Colonic mucosa (tissue), 4 donors: ENCODE measurements around the gene TCN1. TPM values are rescaled to one million over a fixed set of nuclear protein-coding genes. Genes with fewer than 3 reads are reported as not detected.
"Not testable (repeated sequence)": the region's sequence is repeated elsewhere in the genome, so short reads cannot be mapped to it uniquely, and the experiment has no call there.

Source experiments
- DNase-seq: peaks from one replicate; pipeline ENCODE4 v3.0.0-alpha.2; 2020
- H3K27ac ChIP-seq: fragments of 200-600 bp; one replicate; pipeline ENCODE4 v1.8.0; 2021
- H3K27me3 ChIP-seq: fragments of 200-600 bp; one replicate; pipeline ENCODE4 v1.8.0; 2021
- H3K36me3 ChIP-seq: fragments of 200-600 bp; one replicate; pipeline ENCODE4 v1.8.0; 2021
- H3K4me1 ChIP-seq: fragments of 200-600 bp; one replicate; pipeline ENCODE4 v1.8.0; 2021; ENCODE audit warnings: mild to moderate bottlenecking
- H3K4me3 ChIP-seq: fragments of 200-600 bp; one replicate; pipeline ENCODE4 v1.8.0; 2021
- H3K9ac ChIP-seq, 2 donors: one replicate each; pipeline ENCODE4 v1.7.0; 2013; ENCODE audit warnings: control low read depth in 2 of 2, low read depth in 2 of 2, low read length in 2 of 2
- H3K9me3 ChIP-seq: fragments of 200-600 bp; one replicate; pipeline ENCODE4 v1.8.0; 2021
- intact Hi-C: fragments of 100-400 bp; cut with DNase I; formaldehyde crosslinking; loops from one replicate; pipeline ENCODE4 v1.14.1; 2022
- total RNA-seq, 2 donors: library from RNA; stranded (reverse); fragmentation: NEBNext Ultra II Directional in 1 of 2; extraction: Animal tissue kit (Norgen Biotek cat#: 25700) in 1 of 2; gene quantifications; one replicate each; pipeline ENCODE4 v1.2.1, GENCODE V29; 2021
- TF ChIP-seq, protein P1 (sequence below): fragments of 200-600 bp; IDR thresholded peaks from one replicate; pipeline ENCODE4 v1.8.0; 2022; ENCODE audit warnings: antibody characterized with exemption, mild to moderate bottlenecking
- donor health status: healthy.
- donor health status: DM: no; HTN: no; CAD: no.
- donor health status: DM: no; HTN: no; CAD: no.

TCN1 gene
- total RNA-seq, 2 donors from 2014 or later: 0.67 TPM; not detected in 1

- no peak for DNase-seq
- no peak overlapping the region for H3K9ac ChIP-seq
- no peaks in the 10 kb centered on the region for H3K9me3 ChIP-seq
- no peak overlapping the region for H3K27ac ChIP-seq
- no peaks in the 10 kb centered on the region for H3K4me1 ChIP-seq
- no peak overlapping the region for H3K4me3 ChIP-seq
- intact Hi-C loops: no loop called here
- TF ChIP-seq, protein P1, sequence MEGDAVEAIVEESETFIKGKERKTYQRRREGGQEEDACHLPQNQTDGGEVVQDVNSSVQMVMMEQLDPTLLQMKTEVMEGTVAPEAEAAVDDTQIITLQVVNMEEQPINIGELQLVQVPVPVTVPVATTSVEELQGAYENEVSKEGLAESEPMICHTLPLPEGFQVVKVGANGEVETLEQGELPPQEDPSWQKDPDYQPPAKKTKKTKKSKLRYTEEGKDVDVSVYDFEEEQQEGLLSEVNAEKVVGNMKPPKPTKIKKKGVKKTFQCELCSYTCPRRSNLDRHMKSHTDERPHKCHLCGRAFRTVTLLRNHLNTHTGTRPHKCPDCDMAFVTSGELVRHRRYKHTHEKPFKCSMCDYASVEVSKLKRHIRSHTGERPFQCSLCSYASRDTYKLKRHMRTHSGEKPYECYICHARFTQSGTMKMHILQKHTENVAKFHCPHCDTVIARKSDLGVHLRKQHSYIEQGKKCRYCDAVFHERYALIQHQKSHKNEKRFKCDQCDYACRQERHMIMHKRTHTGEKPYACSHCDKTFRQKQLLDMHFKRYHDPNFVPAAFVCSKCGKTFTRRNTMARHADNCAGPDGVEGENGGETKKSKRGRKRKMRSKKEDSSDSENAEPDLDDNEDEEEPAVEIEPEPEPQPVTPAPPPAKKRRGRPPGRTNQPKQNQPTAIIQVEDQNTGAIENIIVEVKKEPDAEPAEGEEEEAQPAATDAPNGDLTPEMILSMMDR: no peak
- no peaks in the 10 kb centered on the region for H3K27me3 ChIP-seq
- H3K36me3 ChIP-seq: no peaks in the 10 kb centered on the region
Measured at GRCh38 chr11:59898650-59899049, 32.4 kb upstream of the TCN1 start.

DNA sequence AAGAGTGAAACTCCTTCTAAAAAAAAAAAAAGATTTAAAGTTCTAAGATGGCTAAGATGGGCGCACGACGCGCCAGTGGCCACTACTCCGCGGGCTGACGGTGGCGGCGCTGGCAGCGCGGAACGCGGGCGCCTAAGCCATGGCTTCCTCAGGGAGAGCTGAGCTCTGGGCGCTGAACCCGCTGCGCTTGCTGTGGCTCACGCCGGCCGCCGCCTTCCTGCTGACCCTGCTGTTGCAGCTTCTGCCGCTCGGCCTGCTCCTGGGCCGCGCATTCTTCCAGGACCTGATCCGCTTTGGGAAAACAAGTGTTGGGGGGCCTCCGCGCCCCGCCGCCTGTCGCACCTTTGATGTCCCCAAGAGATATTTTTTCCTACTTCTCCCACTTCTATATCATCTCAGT, 31.8 kb upstream of the TCN1 start:
- H3K9ac ChIP-seq: no peak overlapping the region
- TF ChIP-seq, protein P1: no peak

DNA sequence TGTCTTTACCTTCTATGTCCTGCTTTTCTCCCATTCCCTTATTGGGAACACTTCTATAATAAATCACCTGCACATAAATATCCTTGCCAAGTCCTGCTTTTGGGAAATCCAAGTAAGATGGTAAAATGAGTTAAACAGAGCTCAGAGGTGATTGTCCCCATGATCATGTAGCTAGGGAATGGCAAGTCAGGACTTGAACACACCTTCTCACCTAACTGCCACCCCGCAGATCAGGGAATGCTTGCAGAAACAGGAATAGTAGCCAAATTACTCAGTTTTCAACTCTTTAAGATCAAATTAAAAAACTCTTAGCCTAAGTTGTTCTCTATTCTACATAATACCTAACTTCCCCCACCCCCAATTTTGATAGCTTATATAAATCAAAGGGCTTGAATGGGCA, 28.3 kb upstream of the TCN1 start:
- intact Hi-C loops: no loop called here
- no peaks in the 10 kb centered on the region for H3K4me1 ChIP-seq

More for the DNA sequence above, 31.8 kb upstream of the TCN1 start:
- H3K4me3 ChIP-seq: no peak overlapping the region
- H3K27ac ChIP-seq: no peak overlapping the region
- no peaks in the 10 kb centered on the region for H3K9me3 ChIP-seq
- H3K27me3 ChIP-seq: no peaks in the 10 kb centered on the region
- DNase-seq: no peak
- no peaks in the 10 kb centered on the region for H3K36me3 ChIP-seq
- no peaks in the 10 kb centered on the region for H3K4me1 ChIP-seq
- intact Hi-C loops: no loop called here

GRCh38 chr11:59891781-59892181, 25.5 kb upstream of the TCN1 start:
- Histone ChIP-seq H3K9me3 (no peaks in the 10 kb centered on the region), H3K9ac (no peak overlapping the region), H3K27ac (no peak overlapping the region), H3K4me1 (no peaks in the 10 kb centered on the region), H3K4me3 (no peak overlapping the region), H3K36me3 (no peaks in the 10 kb centered on the region), H3K27me3 (no peaks in the 10 kb centered on the region)
- intact Hi-C loops: no loop called here
- TF ChIP-seq, protein P1: no peak
- no peak for DNase-seq

More for the DNA sequence above, 28.3 kb upstream of the TCN1 start:
- no peaks in the 10 kb centered on the region for H3K36me3 ChIP-seq
- H3K27me3 ChIP-seq: no peaks in the 10 kb centered on the region
- H3K9ac ChIP-seq: no peak overlapping the region
- H3K27ac ChIP-seq: no peak overlapping the region
- TF ChIP-seq, protein P1: no peak
- H3K9me3 ChIP-seq: no peaks in the 10 kb centered on the region
- H3K4me3 ChIP-seq: no peak overlapping the region
- no peak for DNase-seq

DNA sequence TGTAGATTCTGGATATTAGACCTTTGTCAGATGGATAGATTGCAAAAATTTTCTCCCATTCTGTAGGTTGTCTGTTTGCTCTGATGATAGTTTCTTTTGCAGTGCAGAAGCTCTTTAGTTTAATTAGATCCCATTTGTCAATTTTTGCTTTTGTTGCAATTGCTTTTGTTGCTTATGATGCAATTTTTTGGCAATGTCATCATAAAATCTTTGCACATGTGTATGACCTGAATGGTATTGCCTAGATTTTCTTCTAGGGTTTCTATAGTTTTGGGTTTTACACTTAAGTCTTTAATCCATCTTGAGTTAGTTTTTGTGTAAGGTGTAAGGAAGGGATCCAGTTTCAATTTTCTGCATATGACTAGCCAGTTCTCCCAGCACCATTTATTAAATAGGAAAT, 20.9 kb upstream of the TCN1 start:
- H3K9me3 ChIP-seq, H3K4me1 ChIP-seq, H3K4me3 ChIP-seq, DNase-seq, H3K27me3 ChIP-seq, H3K9ac ChIP-seq, H3K36me3 ChIP-seq, intact Hi-C loops, H3K27ac ChIP-seq: not testable (repeated sequence)

GRCh38 chr11:59883597-59883996, 17.3 kb upstream of the TCN1 start:
- no peak overlapping the region for H3K9ac ChIP-seq
- H3K27ac ChIP-seq: no peak overlapping the region
- H3K9me3 ChIP-seq: no peaks in the 10 kb centered on the region
- H3K36me3 ChIP-seq: no peaks in the 10 kb centered on the region
- no peak for DNase-seq
- intact Hi-C loops: no loop called here
- H3K4me1 ChIP-seq: no peaks in the 10 kb centered on the region
- no peaks in the 10 kb centered on the region for H3K27me3 ChIP-seq
- H3K4me3 ChIP-seq: no peak overlapping the region
- TF ChIP-seq, protein P1: no peak
